GM21717 (cell line): Measurements from ENCODE around the gene MAD1L1.

Experiments used
- ATAC-seq: cut with Tn5 transposase; IDR thresholded peaks from one replicate; pipeline ENCODE4 v1.9.1; 2021; ENCODE audit warnings: mild to moderate bottlenecking, moderate library complexity; ENCODE audit not compliant: unreplicated experiment

Gene MAD1L1

GRCh38 chr7:1922870-1923236 is 309.9 kb downstream of the MAD1L1 start:
- ATAC-seq, result no peak

DNA sequence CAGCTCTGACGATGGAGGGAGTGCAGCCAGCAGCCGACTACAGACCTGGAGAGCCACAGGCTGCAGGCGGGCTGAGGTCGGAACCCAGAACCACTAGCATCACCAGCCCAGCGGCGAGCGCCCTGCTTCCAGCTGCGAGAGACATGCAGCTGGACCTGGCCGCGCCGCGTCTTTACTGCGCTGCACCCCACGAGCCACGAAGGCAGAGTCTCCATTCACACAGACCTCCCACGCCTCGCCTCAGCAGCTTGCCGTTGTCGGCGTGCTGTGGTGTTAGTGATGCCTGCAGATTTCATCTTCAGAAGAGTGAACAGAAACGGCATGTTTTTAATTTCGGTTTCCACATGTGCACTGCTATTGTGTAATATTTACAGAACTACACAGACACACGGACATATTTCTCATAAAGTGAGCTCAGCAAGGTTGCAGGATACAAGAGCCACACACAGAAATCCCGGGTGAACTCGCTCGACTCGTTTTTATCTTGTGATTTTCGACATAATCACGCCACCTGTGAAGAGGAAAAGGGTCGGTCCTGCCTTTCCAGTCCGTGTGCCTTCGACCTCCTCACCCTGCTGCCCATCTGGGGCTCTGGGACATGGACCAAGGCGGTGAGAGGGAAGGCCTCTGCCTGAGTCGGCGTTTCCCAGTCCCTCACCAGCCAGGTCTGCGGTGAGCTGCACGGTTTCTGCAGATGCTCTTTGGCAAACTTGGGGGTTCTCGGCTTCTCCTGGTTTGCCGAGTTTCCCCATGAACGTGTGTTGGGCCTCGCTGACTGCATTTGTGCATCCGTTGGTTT is 310.5 kb downstream of the MAD1L1 start:
- no peak for ATAC-seq

DNA sequence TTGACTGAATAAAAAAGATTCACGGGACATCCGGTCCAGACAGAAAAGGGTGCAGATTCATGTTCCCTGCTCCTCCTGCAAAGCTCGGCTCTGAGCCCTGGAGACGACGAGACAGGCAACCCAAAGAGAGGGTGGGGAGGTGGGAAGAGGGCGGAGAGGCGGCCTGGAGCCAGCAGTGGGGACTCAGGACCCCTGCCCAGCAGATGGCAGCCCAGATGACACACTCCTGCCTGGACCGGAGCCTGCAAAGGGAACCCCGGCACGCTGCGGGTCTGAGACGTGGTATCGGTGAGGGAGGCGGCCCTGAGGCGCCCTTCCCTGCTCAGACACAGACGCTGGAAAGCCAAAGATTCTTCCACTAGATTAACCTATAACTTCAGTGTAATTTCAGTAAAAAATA is 311.9 kb downstream of the MAD1L1 start:
- no peak for ATAC-seq

GRCh38 chr7:1920266-1920681 is 312.5 kb downstream of the MAD1L1 start:
- ATAC-seq, result no peak

DNA sequence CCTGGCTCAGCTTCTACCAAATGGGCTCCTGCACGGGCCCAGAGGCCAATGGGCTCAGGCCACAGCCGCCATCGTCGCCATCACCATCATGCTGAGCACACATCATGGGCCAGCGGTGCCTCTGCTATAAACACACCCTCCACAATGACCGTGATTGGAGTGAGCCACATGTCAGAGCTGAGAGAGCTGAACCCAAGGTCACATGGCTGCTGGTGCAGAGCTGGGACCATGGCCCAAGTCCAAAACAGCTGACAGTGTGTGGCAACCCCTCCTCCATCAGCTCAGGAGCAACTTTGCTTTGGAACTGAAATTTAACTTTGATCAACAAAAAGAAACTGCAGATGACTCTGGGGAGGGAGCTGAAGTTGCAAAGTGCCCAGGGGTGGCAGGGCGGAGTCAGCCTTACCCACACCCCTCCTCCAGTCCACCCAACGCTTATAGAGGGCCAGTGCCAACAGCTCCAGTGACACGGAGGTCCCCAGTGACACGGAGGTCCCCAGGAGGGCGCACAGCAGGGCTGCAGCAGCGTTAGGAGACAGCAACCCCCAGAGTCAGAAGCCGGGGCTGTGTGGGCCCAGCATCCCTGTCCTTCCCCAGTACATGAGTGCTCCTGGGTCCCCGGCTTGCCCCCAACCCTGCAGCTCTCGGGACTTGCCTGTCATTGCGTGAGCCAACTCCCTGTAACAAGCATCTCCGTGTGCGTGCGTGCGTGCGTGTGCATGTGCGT is 313.0 kb downstream of the MAD1L1 start:
- ATAC-seq, result no peak

GRCh38 chr7:1918881-1919525 is 313.7 kb downstream of the MAD1L1 start:
- no peak for ATAC-seq

DNA sequence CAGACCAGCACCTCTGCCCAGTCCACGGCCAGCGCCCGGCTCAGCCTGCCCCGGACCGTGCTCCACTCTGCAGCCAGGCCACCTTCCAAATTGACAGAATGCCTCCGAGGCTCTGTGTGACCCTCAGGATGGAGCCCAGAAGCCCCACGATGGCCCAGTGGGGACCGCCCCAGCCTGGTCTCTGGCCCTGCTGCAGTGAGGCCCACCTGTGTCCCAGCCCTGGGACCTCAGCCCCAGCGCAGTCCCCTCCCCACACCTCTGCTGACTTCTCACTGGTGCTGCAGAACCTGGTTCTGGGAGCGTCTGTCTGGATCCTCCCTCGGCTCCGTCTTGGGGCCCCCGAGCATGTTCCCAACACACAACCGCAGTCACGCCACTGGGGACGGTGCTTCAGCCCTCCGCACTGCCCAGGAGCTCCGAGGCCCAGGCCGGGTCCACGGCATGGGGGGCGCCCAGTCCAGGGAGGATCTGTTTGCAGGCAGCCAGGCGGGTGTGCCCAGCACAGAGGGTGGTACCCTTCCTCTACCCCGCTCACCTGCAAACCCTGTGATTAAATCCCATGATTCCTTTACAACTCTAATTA is 314.6 kb downstream of the MAD1L1 start:
- ATAC-seq, result no peak

DNA sequence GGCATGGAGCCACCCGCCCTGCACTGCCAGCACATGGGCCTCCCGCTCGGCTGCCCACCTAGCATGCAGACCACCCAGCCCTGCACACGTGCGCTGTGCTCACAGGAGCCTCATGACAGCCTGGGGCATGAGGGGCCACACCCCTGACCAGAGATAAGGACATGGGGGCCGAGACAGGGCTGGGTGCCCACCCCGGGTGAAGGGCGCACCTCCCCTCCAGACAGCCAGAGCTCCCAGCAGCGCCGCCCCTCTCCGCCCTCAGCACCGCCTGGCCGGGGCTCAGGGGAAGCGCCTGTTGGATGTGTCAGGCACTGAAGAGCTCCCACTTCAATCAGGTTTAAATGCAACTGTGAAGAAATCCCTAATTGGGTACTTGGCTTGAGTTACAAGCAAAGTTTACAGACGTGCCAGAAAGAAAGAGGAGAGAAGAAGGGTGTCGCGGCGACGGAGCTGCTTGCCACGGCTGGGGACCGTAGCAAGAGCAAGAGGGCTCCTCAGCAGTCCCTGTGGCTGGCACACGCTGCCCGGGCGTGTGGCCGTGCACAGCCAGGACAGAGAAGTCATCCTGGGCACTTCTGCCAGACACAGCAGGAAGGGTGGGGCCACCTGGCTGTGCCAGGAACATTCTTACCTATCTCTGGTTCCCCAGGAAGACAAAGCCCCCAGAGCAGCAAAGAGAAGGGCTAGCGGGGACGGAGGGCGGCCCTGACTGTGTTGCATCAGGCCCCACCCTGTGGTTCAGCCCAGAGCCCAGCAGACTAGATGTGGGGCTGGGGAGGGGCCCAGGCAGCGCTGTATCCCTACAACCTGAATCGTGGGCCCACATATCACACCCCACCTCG is 315.3 kb downstream of the MAD1L1 start:
- ATAC-seq, result no peak

- no peak for ATAC-seq
These were observed 316.2 kb downstream of the MAD1L1 start for GRCh38 chr7:1916601-1916970.

- ATAC-seq, result no peak
These were observed 316.7 kb downstream of the MAD1L1 start for GRCh38 chr7:1915956-1916600.

DNA sequence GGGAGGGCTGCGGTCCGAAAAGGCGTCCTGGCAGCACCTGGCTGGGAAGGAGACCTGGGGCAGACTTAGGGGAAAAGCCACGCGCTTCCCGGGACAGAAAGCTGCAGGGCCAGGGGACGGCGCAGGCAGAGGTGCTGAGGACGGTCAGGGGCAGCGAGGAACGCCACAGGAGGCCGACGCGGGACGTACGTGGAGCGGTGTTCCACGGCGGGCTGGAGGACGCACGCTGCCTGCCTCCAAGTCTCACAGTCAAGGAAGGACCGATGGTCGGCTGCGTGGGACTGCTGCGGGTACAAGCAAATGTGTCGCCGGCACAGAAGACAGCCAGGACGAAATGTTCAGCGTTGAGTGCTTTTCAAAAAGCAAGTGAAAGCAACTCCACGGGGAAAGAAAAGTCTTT is 317.4 kb downstream of the MAD1L1 start:
- no peak for ATAC-seq

DNA sequence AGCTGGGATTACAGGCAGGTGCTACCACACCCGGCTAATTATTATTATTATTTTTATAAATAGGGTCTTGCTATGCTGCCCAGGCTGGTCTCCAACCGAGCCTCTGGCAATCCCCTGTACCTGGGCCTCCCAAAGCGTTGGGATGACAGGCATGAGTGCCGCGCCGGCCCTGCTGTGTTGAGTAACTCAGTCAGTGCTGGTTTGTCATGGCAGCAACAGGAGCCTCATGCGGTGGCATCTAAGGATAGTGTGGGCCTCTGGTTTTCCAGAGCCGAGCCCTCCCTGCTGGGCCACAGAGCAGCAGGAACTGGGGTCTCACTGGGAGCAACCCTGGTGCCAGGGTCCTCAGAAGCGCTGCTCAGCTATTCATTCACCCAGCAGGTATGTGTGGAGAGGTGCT is 318.0 kb downstream of the MAD1L1 start:
- ATAC-seq, result no peak

GRCh38 chr7:1914321-1914720 is 318.4 kb downstream of the MAD1L1 start:
- no peak for ATAC-seq

- no peak for ATAC-seq
These were observed 319.1 kb downstream of the MAD1L1 start for GRCh38 chr7:1913466-1914282.

- no peak for ATAC-seq
These were observed 319.9 kb downstream of the MAD1L1 start for GRCh38 chr7:1912593-1913465.

DNA sequence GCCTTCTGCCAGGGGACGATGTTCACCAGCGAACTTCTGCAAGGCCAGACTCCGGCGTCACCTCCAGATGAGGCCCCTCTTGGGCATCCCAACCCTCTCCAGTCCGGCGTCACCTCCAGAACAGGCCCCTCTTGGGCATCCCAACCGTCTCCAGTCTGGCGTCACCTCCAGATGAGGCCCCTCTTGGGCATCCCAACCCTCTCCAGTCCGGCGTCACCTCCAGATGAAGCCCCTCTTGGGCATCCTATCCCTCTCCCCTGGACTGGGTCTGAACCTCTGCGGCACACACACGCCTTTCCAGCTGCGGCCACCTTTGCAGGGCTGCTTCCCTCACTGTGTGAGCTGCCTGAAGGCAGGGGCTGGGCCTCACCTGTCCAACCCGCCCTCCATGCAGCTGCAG is 321.2 kb downstream of the MAD1L1 start:
- ATAC-seq, result no peak

- ATAC-seq, result no peak
These were observed 321.9 kb downstream of the MAD1L1 start for GRCh38 chr7:1910827-1911226.

GRCh38 chr7:1910081-1910685 is 322.6 kb downstream of the MAD1L1 start:
- no peak for ATAC-seq
